ENCODE data around the gene MPDU1. TPM values are rescaled to one million over a fixed set of nuclear protein-coding genes. Genes with fewer than 3 reads are reported as not detected.

Gene MPDU1
- polyA plus RNA-seq, 1 donor = 43.1 TPM

GRCh38 chr17:7560172-7561027 lies 23.3 kb upstream of the MPDU1 start:
- no peak for DNase-seq (ENCODE audit: low read depth)

GRCh38 chr17:7561028-7561575 lies 22.6 kb upstream of the MPDU1 start:
- DNase-seq (ENCODE audit: low read depth) = no peak

- no peak for DNase-seq (ENCODE audit: low read depth)
These were observed 22.0 kb upstream of the MPDU1 start, which contains the start of gene SENP3 for GRCh38 chr17:7561589-7562207. Gene SENP3 (plus strand): TSS chr17:7561919. CDS start chr17:7563077, 1,158 bp downstream.

GRCh38 chr17:7562208-7562605 lies 21.4 kb upstream of the MPDU1 start:
- DNase-seq (ENCODE audit: low read depth) = no peak

- DNase-seq (ENCODE audit: low read depth) = no peak
These were observed 20.4 kb upstream of the MPDU1 start for GRCh38 chr17:7563115-7563869.

- no peak for DNase-seq (ENCODE audit: low read depth)
These were observed 14.1 kb upstream of the MPDU1 start for GRCh38 chr17:7569571-7569970.

GRCh38 chr17:7570351-7570750 lies 13.3 kb upstream of the MPDU1 start:
- DNase-seq (ENCODE audit: low read depth) = no peak

- no peak for DNase-seq (ENCODE audit: low read depth)
These were observed 11.4 kb upstream of the MPDU1 start for GRCh38 chr17:7572338-7572587.

- DNase-seq (ENCODE audit: low read depth) = peak; percentile 96
These were observed 10.9 kb upstream of the MPDU1 start for GRCh38 chr17:7572588-7573323.

- DNase-seq (ENCODE audit: low read depth) = no peak
These were observed 10.2 kb upstream of the MPDU1 start for GRCh38 chr17:7573324-7574080.

- DNase-seq (ENCODE audit: low read depth) = no peak
These were observed 9.3 kb upstream of the MPDU1 start for GRCh38 chr17:7574176-7574953.

GRCh38 chr17:7575481-7575883 lies 8.2 kb upstream of the MPDU1 start:
- no peak for DNase-seq (ENCODE audit: low read depth)

GRCh38 chr17:7575959-7576358 lies 7.7 kb upstream of the MPDU1 start:
- DNase-seq (ENCODE audit: low read depth) = no peak

GRCh38 chr17:7576432-7576937 lies 7.2 kb upstream of the MPDU1 start:
- DNase-seq (ENCODE audit: low read depth) = no peak

GRCh38 chr17:7577327-7578199 lies 6.1 kb upstream of the MPDU1 start:
- no peak for DNase-seq (ENCODE audit: low read depth)

- no peak for DNase-seq (ENCODE audit: low read depth)
These were observed 4.4 kb upstream of the MPDU1 start, which contains the start of gene CD68 for GRCh38 chr17:7579001-7579833. Gene CD68 (plus strand): TSS chr17:7579638. CDS start chr17:7579678, 40 bp downstream.

- no peak for DNase-seq (ENCODE audit: low read depth)
These were observed 3.6 kb upstream of the MPDU1 start for GRCh38 chr17:7579834-7580603.
